Pulmonary artery endothelial cell (primary cell): Measurements from ENCODE around the gene GPRC5D. TPM values are rescaled to one million over a fixed set of nuclear protein-coding genes. Genes with fewer than 3 reads are reported as not detected.

Source experiments
- DNase-seq: peaks from one replicate; pipeline ENCODE4 v3.0.0-alpha.2; 2011; ENCODE audit warnings: low read depth, low spot score
- total RNA-seq: library from RNA; depleted of rRNA; stranded (reverse); fragments of >200 nt; gene quantifications from 2 replicates; pipeline ENCODE4 v1.2.3, GENCODE V29; 2014

GPRC5D gene
- total RNA-seq = 0.11 TPM in 1 of 2 replicates, not detected in the other

DNA sequence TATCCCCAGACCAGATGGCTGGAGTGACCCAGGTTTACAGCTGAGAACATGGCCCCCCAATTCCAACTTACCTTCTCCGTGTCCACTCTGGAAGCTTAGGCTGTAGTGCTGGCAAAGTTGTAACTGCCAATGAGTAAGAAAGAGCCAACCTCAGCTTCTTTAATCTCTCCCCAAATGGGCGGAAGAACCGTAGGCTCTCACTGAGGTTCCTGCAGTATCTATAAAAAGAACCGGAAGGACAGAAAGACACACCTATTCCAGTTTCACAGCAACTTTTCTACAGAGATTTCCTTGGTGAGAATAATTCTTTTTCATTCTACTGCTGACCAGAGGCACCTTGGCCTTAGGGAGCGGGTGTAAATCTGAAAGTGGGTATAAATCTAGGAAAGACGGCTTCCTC is at the start of gene GPRC5D:
Gene GPRC5D, minus strand, starts transcription at position 135 of the 400 bp plus-strand sequence. CDS start 1,786 bp downstream, outside the sequence.
- no peak for DNase-seq

DNA sequence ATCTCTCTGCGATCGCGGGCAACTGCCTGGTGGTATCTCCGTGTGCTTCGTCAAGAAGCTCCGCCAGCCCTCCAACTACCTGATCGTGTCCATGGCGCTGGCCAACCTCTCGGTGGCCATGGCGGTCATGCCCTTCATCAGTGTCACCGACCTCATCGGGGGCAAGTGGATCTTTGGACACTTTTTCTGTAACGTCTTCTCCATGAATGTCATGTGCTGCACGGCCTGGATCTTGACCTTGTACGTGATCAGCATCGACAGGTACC is 49.7 kb upstream of the GPRC5D start:
- no peak for DNase-seq

- no peak for DNase-seq
These were observed 49.2 kb upstream of the GPRC5D start for GRCh38 chr12:13000925-13001774.

GRCh38 chr12:13000616-13000924 is 48.6 kb upstream of the GPRC5D start:
- no peak for DNase-seq

DNA sequence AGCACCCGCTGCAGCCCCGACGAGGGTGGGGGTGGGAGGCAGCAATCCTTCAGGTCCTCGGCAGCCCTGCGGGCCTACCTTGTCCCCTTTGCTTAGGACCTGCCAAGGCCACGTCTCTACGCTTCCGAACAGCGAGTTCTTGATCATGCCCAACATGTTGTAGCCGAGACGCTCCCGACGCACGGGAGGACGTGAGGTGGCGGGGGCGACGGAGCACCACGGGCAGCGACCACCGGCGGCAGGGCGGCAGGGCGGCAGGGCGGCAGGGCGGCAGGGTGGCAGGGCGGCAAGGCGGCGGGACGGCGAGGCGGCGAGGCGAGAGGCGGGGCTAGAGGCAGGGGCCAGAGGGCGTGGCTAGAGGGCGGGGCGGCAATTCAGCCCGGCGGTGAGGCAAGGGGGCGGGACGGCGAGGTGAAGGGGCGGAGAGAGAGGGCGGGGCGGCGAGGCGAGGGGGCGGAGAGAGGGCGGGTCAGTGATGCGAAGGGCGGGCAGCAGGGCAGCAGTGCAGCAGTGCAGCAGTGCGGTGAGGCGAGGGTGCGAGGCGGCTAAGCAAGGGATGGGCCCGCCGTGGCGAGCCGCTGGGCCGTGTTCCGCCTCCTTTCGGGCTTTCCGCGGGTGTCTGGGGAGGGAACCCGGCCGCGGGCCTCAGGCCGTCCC is 48.1 kb upstream of the GPRC5D start, which contains the start of gene HEBP1:
Gene HEBP1, minus strand, starts transcription at position 307 of the 657 bp plus-strand sequence. Its CDS starts 151 bp downstream, at position 156.
- DNase-seq = peak; percentile 67

- no peak for DNase-seq
These were observed 47.4 kb upstream of the GPRC5D start for GRCh38 chr12:12999271-12999958.

- no peak for DNase-seq
These were observed 46.3 kb upstream of the GPRC5D start for GRCh38 chr12:12998248-12998647.

GRCh38 chr12:12997734-12998133 is 45.8 kb upstream of the GPRC5D start:
- no peak for DNase-seq

- DNase-seq = no peak
These were observed 45.2 kb upstream of the GPRC5D start for GRCh38 chr12:12997156-12997555.

- no peak for DNase-seq
These were observed 44.2 kb upstream of the GPRC5D start for GRCh38 chr12:12996209-12996608.

DNA sequence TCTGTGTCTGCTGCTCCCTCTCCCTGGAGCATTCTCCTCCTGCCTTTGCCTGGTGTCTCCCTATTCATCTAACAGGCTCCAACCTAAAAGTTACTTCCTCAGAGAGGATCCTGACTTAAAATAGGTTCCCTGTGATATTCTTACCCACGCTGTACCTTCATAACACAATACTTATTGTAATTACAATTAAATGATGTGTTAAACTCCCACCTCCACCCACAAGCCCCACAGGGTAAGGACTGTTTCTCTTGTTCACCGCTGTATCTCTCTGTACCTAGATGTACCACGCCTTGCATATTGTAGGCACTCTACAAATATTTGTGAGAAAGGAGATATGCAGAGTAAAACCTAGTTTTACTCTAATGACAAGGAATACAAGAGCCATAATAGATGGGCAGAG is 43.1 kb upstream of the GPRC5D start:
- no peak for DNase-seq

DNA sequence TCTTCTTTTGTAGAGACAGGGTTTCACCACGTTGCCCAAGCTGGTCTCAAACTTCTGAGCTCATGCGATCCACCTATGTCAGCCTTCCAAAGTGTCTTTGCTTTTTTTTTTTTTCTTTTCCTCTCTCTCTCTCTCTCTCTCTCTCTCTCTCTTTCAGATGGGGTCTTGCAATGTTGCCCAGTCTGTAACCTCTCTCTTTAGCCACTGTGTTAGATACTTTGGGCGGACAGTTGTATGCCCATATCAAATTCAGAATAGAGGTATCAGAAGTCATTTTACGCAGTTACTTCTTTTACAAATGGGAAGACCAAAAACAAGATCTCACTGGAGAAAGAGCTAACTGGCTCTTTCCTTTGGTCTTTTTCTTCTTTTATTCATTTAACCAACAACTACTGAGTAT is 41.4 kb upstream of the GPRC5D start:
- no peak for DNase-seq

DNA sequence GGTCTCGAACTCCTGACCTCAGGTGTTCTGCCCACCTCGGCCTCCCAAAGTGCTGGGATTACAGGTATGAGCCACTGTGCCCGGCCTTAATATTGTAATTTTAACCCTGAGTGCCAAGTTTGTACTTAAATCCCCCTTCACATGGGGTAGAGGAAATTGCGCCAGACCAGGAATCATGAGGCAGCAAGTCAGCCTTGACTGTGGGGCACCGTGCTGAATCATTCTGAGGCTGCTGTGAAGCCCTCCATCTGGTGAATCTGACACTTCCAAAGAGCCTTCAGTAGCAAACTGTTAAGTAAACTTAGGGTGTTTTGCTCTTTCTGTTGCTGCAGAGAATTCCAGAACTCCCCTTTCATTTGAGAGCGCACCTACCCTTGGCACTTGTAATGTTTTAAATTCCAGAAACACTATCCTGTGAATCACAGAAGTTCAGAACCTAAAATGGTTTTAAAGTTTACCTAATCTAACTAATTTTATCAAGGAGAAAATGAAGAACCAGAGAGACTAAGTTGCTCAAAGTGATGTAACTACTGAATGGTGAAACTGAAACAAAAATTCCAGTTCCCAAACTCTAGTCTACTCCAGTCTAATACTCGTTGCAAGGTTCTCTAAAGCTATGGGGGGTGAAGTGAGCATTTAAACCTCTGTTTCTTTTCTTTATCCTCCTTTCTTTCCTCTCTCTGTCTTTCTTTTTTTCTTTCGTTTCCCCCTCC is 40.6 kb upstream of the GPRC5D start:
- DNase-seq = no peak

DNA sequence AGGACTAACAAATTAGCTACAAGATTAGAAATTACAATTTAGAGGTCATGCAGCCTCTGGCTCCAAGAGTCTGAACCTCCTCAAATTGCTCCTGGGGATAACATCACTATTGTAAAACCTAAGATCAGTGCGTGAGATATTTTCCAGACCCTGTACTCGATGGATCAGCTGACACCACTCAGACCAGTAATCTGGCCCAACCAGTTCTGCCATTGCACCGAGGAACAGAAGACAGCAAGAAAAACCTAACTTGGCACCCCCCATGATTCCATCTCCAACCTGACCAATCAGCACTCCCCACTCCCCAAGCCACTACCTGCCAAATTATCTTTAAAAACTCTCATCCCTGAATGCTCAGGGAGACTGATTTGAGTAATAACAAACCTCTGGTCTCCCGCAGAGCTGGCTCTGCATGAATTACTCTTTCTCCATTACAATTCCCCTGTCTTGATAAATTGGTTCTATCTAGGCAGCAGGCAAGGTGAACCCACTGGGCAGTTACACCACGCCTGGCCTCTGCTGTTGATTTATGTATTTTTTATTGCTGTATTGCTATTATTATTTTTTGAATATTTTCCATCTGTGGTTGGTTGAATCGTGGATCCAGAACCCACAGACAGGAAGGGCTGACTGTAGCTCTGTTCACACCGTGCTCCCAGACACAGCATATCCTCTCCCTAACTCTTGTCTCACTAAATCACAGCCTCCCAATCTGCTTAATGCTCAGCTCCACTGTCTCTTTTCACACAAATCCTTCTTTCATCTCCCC is 38.9 kb upstream of the GPRC5D start:
- DNase-seq = no peak

DNA sequence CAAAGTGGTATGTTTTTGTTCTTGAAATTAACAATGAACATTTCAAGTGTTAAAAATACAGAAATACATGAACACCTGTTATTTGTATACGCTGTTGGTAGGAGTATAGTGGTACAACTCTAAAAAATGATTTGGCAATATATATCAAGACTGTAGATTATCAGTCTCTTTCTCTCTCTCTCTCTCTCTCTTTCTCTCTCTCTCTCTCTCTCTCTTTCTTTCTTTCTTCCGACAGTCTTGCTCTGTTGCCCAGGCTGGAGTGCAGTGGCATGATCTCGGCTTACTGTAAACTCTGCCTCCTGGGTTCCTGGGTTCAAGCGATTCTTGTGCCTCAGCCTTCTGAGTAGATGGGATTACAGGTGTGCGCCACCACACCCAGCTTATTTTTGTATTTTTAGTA is 35.5 kb upstream of the GPRC5D start:
- DNase-seq = no peak

GRCh38 chr12:12986775-12987331 is 34.9 kb upstream of the GPRC5D start:
- no peak for DNase-seq

DNA sequence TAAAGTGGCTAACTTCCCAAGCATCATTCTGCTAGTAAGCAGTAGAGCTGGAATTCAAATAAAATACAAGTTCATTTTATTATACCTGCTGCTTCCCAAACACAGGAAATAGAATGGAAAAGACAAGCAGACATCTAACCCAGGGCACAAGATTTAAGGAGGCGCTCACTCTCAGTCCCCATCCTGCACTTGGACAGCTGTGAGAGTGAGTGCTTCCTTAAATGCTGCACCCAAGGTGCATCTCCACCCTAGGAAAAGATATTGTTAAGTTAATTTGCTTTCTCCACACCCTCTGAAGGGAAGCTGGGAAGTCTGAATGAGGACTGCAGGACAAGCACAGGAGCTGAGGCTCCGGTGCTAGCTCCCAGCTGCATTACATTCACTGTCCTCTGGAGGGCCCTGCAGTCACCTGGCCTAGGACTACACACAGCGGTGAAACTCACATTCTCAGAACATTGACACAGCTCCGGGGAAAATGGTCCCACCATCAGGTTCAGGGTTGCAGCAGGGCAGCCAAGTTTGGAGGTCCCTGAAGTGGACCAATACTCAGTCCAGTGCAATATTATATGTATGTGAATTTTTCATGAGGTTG is 33.9 kb upstream of the GPRC5D start:
- DNase-seq = no peak

- no peak for DNase-seq
These were observed 32.2 kb upstream of the GPRC5D start for GRCh38 chr12:12984149-12984548.

GRCh38 chr12:12983420-12984035 is 31.6 kb upstream of the GPRC5D start:
- DNase-seq = no peak

DNA sequence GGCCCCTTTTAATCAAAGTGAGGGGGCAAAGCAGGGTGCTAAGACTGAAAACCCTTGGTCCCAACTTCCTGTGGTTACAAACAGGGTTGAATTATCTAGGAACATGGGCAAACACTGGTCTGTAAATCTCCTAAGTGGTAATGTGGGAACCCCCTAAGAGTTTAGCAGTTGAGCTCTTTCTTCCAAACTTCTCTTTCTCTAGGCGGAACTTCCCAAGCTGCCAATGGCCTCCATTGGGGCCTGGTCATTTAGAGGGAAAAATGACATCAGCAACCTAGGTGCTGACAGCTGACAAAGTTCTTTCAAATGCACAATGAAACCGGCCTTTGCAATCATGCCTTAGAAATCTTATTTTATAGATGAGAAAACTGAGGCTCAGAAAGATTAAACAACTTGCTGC is 30.4 kb upstream of the GPRC5D start:
- no peak for DNase-seq
